RPMI7951 (cell line): ENCODE data around the gene URB2. TPM values are rescaled to one million over a fixed set of nuclear protein-coding genes. Genes with fewer than 3 reads are reported as not detected.
"Not testable (repeated sequence)": the region's sequence is repeated elsewhere in the genome, so short reads cannot be mapped to it uniquely, and the experiment has no call there.

Experiments
- DNase-seq: peaks from one replicate; pipeline ENCODE4 v3.0.0-alpha.2; 2012; ENCODE audit warnings: low read depth
- total RNA-seq: library from RNA; depleted of rRNA; stranded (reverse); fragments of >200 nt; shearing (Covaris generic); gene quantifications from 2 replicates; pipeline ENCODE4 v1.2.3, GENCODE V29; 2014; rRNA removed

URB2 gene
- 4.7 and 6.3 TPM in 2 replicates for total RNA-seq

DNA sequence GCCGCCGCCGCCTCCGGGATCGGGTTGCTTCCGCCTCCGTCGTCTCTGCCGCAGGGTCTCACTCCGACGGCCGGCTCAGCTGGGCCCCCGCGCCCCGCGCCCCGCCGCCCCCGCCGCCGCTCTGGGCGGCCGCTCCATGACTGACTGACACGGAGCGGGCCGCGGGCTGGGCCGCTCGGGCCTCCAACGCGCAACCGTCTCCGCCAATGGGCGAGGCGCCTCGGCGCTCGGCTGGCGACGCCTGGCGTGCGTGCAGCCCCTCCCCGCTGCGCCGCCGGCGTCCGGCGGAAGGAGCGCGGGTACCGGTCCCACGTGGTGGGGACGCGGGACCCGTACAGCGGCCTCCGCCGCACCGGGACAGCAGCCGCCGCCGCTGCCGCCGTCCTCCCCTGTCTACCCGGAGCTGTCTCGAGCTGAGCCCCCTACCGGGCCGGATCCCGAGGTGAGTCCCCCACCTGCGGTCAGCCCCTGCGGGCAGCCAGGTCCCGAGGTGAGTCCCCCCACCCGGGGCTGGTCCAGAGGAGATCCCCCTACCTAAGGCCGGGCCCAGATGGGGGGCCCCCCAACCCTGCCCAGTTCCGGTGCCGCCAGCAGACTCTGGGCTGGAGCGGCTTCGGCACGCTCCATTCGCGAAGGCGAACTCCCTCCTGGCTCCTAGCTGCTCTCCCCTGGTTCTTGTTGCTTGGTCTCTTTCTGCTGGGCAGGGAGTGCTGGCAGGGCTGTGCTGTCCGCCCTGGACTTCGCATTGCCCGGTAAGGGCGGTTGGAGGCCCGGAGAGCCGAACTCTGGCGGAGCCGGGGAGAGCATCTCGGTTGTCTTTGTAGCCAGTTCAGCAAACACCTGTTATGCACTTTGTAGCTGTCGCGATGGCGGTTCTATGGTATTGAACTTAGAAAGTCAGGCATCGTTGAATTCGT, at the start of gene URB2, which contains the start of gene TAF5L:
URB2 (plus strand) TSS at position 333 of the 917 bp plus-strand sequence. CDS start 1,387 bp downstream, outside the sequence.
TAF5L (minus strand) TSS at position 208 of the 917 bp plus-strand sequence. CDS start 11,640 bp downstream, outside the sequence.
- DNase-seq: peak; percentile 85

DNA sequence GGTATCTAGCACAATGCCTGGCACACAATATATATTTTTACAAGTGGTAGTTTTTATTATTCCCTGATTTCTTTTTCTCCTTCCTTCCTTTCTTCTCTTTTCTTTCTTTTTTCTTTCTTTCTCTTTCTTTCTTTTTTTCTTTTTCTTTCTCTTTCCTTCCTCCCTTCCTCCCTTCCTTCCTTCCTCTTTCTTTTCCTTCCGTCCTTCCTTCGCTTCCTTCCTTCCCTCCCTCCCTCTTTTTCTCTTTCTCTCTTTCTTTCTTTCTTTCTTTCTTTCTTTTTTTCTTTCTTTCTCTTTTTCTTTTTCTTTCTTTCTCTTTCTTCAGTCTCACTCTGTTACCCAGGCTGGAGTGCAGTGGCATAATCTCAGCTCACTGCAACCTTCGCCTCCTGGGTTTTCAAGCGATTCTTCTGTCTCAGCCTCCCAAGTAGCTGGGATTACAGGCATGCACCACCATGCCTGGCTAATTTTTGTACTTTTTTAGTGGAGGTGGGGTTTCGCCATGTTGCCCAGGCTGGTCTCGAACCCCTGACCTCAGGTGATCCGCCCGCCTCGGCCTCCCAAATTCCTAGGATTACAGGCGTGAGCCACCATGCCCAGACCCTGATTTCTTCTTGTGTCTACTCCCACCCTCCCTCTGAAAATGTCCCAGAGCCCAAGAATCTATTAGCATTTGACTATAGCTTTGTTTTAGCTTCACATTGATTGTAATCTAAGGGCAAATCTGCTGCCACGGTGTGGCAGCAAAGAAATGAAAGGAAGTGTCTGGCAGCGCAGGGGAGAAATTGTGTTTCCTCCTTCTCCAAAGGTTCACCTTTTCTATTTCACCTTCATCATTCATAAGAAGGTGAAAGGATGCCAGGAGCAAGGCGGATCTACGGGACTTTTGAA, 47.6 kb upstream of the URB2 start:
- no peak for DNase-seq

DNA sequence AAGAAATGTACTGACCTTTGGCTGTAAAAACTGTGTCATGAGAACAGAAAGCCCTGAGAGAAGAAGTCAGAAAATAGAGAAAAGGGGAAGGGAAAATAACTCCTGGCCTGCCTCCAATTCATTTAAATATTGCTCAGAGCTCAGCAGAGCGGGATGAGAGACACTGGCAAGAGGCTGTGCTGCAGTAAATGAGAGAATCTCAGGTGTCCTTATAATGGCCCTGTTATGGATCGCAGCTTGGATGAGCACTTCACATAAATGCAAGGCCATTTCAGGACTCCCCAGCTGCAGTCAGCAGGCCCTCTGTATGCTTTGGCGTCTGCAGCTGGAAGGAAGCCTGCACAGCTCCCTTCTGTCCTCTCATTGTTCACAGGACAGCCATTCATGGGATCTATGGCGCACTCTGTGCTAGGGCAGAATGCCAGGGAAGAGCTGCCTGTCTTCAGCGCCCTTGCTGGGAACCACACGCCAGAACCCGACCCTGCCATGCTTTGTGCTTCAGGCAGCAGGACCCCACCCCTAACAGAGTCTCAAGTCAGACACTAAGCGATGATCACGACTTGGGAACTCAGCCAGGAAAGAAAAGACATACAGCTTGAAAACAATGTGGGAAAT, 46.9 kb upstream of the URB2 start:
- peak; percentile 53 for DNase-seq

DNA sequence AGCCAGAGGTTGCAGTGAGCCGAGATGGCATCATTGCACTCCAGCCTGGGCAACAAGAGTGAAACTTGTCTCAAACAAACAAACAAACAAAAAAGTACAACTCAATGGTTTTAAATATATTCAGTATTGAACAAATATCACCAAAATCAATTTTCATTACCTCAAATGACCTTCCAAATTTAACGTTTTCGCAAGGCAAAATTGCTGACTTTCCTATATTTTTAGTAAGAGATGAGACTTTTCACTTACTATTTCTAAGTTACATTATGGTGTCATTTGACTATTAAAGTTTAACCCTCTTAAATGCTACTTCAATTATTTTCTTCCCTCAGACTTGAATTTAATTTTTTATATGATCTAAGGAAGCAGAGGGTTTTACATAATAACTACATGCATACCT, 44.6 kb upstream of the URB2 start:
- DNase-seq: no peak

DNA sequence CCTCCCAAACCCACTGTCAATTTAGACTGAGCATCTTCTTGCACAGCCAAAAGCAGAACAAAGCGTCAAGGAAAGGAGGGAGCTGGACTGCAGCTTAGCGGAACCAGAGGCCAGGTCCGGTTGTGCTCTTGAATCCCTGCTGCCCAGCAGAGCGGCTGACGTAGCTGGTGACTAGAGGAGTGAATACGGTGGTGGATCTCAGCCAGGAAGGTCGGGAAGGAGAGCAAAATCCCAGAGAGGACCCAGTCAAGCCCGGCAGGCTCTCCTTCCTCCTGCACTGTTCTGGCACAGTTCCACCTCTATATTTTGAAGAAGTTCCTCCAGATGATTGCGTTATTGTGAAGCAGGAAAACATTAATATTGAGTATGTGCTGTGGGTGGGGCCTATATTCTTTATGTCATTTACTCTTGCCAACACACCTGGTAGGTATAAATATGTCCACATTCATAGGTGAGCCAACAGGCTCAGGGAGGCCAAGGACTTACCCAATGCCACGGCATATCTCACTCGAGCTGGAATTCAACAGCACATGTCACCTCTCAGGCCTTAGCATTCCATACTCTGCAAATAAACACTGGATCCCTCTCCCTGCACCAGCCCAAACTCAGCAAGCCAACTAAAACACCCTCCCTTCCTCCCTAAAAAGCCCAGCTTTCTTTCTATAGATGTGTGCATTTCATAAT, 43.9 kb upstream of the URB2 start:
- no peak for DNase-seq

DNA sequence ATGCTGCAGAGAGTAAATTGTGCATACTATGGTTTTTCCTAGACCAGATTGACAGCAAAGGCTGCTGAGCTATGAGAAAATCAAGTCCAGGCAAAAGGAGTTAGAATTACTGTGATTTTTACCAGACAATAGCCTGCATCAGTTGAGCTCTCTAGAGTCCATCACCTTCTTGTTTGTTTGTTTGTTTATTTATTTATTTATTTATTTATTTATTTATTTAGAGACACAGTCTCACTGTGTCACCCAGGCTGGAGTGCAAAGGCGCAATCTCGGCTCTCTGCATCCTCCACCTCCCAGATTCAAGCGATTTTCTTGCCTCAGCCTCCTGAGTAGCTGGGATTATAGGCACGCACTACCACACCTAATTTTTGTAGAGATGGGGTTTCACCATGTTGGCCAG, 43.3 kb upstream of the URB2 start:
- DNase-seq: no peak

DNA sequence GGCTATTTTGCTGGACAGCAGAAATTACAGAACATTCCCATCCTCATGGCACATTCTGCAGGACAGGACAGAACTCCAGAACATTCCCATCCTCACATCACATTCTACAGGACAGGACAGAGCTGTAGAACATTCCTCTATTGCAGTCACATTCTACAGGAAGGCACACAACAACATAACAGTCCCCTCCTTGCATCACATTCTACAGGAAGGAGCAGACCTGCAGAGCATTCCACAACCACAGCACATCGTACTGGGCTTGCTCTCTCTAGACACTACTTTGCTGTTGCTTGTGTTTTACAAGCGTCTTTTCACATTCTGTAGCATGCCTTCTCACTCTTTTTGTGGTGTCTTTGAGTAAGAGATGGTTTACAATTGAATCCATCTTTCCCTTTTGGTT, 40.7 kb upstream of the URB2 start:
- DNase-seq: no peak

DNA sequence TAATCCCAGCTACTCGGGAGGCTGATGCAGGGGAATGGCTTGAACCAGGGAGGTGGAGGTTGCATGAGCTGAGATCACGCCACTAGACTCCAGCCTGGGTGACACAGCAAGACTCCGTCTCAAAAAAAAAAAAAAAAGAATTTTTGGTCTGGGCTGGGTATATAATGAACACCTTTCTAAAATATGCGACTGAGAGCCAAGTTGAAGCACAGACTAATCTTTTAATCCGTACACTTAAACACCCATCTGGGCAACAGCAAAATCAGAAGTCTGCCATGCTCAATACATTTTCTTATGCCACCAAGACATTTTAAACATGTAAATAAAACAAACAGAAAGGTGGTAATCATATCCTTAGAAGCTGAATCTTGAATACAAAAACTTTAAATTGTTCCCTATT, 35.9 kb upstream of the URB2 start:
- no peak for DNase-seq

DNA sequence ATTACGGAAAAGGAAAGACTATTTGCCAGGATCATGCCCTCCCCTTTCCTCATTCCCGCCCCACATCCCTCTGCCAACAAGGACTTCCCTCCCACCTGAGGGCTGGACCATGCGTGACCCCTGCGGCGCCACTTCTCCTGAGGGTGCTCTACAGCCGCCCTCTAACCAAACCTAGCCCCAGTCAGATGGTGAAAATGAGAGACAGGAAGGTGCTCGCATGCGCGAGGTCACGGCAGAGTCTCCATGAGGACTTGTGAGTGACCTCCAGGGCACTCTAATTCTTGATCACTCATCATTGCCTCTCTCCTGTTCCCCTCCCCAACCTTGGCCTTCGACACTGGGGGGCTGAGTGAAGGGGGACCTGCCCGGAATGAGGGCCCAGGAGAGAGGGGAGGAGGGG, 32.2 kb upstream of the URB2 start:
- DNase-seq: no peak

DNA sequence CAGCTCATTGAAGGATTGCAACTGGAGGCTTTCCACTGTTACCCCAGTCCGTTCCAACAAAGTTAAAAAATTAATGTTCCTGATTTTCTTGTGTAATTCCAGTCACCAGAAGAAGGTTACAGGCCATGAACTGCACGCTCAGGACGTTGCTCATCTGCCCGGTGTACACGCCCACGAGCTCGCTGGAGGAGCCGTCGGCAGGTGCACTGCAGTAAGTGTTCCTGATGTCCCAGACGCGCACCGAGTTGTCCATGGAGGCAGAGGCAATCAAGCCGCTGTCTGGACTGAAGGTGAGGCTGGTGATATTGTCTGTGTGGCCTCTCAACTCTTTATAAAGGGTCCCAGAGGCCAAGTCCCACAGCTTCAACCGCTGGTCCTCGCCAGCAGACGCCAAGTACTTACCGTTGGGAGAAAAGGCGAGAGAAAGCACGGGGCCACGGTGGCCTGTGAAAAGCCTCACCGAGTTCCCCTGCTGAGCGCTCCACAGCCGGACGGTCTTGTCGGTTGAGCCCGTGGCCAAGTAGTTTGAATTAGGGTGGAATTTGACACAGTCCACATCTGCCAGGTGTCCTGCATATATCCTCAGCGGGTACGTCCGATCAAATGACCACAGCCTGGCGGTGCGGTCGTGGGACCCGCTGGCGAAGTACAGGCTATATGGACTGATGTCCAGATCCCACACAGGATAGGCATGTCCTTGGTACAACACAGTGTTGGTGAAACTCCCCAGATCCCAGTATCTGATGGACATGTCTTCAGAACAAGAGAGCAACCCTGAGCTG, 31.6 kb upstream of the URB2 start:
- no peak for DNase-seq

DNA sequence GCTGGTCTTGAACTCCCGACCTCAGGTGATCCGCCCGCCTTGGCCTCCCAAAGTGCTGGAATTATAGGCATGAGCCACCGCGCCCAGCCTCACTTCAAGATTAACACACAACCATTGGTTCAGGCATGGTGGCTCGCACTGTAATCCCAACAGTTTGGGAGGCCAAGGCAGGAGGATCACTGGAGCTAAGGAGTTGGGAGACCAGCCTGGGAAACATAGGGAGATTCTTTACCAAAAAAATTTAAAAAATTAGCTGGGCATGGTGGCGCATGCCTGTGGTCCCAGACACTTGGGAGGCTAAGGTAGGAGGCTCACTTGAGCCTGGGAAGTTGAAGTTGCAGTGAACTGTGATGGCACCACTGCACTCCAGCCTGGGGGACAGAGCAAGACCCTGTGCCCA, 30.2 kb upstream of the URB2 start:
- not testable (repeated sequence) for DNase-seq

DNA sequence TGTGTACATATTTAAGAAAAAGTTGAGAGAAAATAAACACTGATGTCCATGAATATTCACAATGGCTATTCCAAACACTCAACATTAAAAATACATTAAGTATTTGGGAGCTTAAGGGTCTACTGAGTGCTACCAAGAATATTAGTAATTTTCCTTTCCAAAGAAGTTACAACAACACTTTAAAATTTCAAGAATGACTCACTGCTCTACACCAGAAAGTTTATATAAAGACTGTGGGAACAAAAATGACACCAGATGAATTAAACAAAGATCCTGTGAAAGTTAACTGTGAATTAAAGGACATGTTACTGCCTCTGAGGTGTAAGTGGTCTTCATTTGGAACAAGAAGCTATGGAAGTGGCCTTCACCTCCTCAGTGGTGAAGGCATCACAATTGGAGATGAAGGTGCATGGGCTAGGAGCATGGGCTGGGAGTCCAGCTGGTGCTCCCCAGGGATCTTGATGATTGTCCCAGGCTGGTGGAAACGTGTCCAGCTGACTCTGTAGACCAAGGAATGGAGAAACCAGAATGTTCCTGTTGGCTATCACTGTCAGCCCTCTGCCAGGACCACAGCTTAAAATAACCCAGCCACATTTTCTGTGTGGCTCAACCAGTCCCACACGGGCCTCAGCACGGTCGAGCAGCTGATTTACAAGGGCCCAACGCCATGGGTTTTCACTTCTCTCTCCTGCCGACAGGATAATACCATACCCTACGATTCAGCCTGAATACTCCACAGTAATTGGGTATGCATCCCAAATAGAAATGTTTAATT, 28.9 kb upstream of the URB2 start:
- DNase-seq: peak; percentile 13

DNA sequence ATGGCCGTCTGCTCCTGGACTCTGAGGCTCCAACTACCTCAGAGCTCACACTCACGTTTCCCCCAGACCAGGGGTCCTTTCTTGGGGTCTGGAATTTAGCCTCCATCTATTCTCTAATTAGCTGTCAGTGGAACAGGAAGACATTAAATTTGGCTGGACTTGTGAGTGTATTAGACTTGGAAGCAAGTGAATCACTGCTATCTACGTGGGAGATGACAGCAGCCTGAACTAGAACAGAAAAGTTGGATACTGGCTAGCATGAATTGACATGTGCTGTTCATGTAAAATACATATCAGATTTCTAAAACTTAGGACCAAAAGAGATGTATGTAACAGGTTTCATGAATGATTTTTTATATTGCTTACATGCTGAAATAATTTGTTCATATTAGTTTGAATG, 28.2 kb upstream of the URB2 start:
- DNase-seq: no peak

DNA sequence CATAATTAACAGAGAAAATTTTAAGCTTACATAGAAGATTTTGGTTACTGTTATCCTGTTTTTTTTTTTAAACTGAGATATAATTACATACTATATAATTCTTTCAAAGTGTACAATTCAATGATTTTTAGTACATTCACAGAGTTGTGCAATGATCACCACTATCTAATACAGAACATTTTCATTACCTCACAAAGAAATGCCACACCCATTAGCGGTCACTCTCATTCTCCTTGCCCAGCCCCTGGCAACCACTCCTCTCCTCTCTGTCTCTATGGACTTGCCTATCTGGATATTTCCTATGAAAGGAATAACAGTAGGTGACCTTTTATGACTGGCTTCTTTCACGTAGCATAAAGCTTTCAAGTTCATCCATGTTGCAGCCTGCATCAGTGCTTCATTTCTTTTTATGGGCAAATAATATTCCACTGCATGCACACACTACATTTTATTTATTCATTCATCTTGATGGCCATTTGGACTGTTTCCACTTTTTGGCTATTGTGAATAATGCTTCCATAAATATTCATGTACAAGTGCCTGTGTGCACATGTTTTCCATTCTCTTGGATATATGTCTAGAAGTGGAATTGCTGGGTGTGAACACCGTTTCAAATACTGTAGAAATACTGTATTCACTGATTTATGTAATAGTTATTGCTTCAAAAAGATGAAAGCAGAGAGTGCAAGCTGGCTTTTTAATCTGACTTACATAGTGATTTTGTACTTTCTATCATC, 26.7 kb upstream of the URB2 start:
- no peak for DNase-seq

DNA sequence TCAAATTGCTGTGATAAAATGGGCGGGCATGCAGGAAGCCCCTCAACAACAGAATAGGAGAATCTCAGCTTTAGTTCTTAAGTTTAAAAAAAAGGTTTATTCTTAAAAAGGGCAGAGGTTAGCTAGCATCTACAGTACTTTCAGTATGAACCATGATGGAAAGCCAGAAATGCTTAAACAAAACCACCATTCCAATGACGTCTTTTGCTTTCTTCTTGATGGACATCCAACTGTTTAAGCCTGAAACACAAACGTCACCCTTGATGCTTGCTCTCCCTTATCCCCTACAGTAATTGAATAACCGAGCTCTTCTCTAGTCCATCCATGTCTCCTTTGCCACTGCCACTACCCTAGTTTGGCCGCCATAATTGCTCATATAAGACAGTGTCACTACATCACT, 25.8 kb upstream of the URB2 start:
- no peak for DNase-seq

DNA sequence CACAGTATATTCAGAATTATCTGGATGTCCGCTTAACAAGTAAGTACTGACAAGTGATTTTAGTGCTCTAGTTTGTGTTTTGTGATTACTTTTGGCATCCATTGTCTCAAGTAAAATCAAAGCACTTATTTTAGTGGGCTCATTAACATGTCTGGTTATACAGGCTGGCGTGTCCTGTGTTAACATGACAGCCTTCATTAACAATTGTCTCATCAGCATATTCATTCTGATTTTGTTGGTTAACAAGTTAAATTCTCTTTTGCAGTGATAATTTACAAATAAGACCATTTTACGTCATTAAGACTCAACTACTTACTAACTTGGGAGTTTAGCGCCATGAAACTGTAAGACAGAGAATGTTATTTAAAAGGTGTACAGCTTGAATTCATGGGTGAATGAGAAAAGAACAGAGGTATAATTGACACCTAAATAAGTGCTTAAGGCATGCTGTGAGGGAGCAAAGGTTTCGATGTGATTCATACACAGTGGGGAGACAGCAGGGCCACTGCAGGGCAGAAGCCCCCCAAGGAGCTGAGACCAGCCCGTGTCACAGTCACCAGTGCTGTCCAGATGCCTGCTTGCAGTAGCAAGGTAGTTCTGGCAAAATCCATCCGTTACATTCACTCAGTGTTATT, 22.6 kb upstream of the URB2 start:
- DNase-seq: no peak

DNA sequence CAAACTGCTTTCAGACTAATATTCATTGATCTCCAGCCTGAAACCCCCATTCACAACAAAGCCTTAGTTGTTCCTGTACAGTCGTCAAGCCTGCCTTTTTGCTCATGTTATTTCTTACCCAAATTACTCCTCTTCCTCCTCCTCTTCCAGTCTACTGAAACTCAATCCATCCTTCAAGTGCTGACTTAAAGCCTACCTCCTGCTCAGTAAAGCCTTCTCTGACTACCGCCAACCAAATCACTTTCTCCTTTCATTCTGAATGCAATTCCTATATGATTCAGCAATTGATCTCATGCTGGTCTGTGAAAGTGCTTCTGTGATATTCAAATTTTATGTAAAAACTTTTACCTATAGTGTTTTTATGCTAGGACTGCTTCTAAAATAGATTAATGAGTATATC, 18.7 kb upstream of the URB2 start:
- no peak for DNase-seq

DNA sequence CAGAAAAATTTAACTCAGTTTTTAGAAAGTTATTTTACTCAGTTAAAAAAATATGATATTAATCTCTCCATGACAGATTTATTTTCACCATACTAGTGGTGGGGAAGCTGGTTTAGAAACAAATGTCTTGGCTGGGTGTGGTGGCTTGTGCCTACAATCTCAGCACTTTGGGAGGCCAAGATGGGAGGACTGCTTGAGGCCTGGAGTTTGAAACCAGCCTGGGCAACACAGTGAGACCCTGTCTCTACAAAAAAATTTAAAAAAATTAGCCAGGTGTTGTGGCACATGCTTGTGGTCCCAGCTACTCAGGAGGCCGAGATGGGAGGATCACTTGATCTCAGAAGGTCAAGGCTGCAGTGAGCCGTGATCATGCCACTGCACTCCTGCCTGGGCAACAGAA, 17.5 kb upstream of the URB2 start:
- DNase-seq: no peak

DNA sequence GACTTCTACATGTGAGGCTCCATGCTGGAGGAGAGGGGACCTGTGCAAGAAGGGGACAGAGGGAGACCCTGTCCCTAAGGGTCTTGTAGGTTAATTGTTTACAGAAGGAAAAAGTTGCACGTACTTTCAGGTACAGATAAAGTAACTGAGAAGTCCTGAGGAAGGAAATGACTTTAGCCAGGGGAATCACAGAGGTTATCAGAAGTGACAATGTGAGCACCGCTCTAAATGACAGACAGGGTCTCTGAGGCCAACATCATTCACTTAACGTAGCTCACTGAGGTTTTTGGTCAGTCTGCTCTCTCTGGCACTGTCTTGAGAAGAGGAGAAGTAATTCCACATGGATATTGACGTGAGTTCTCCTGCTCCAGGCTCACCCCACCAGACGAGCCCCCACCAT, 12.1 kb upstream of the URB2 start:
- no peak for DNase-seq
